HS-27A (cell line): ENCODE measurements around the gene WSB1.
"Not testable (repeated sequence)": the region's sequence is repeated elsewhere in the genome, so short reads cannot be mapped to it uniquely, and the experiment has no call there.

Experiments
- DNase-seq: peaks from one replicate; pipeline ENCODE4 v3.0.0-alpha.2; 2012; ENCODE audit warnings: low read depth, missing footprints

Gene WSB1

GRCh38 chr17:27315796-27316465 is 22.0 kb downstream of the WSB1 start:
- DNase-seq: no peak

- DNase-seq: no peak
These were observed 24.3 kb downstream of the WSB1 start for GRCh38 chr17:27318228-27318627.

GRCh38 chr17:27318633-27319032 is 24.7 kb downstream of the WSB1 start:
- DNase-seq: no peak

GRCh38 chr17:27319541-27320221 is 25.8 kb downstream of the WSB1 start:
- DNase-seq: no peak

GRCh38 chr17:27320222-27320560 is 26.3 kb downstream of the WSB1 start:
- no peak for DNase-seq

GRCh38 chr17:27321372-27321771 is 27.5 kb downstream of the WSB1 start:
- DNase-seq: no peak

GRCh38 chr17:27322026-27322425 is 28.1 kb downstream of the WSB1 start:
- DNase-seq: no peak

- DNase-seq: no peak
These were observed 29.0 kb downstream of the WSB1 start for GRCh38 chr17:27322690-27323508.

GRCh38 chr17:27323538-27324215 is 29.8 kb downstream of the WSB1 start:
- DNase-seq: peak; percentile 9

- DNase-seq: no peak
These were observed 30.9 kb downstream of the WSB1 start for GRCh38 chr17:27324771-27325339.

GRCh38 chr17:27326051-27326450 is 32.1 kb downstream of the WSB1 start:
- DNase-seq: no peak

- no peak for DNase-seq
These were observed 32.7 kb downstream of the WSB1 start for GRCh38 chr17:27326585-27326984.

- no peak for DNase-seq
These were observed 33.5 kb downstream of the WSB1 start for GRCh38 chr17:27327397-27327796.

GRCh38 chr17:27327871-27328270 is 34.0 kb downstream of the WSB1 start:
- DNase-seq: no peak

GRCh38 chr17:27328686-27329085 is 34.8 kb downstream of the WSB1 start:
- DNase-seq: not testable (repeated sequence)

GRCh38 chr17:27329146-27329805 is 35.4 kb downstream of the WSB1 start:
- DNase-seq: no peak

GRCh38 chr17:27332047-27332393 is 38.1 kb downstream of the WSB1 start:
- no peak for DNase-seq

- DNase-seq: peak; percentile 87
These were observed 38.8 kb downstream of the WSB1 start for GRCh38 chr17:27332485-27333409.

GRCh38 chr17:27333410-27333980 is 39.6 kb downstream of the WSB1 start:
- no peak for DNase-seq

GRCh38 chr17:27336184-27336583 is 42.3 kb downstream of the WSB1 start:
- no peak for DNase-seq
